ENCODE data around the gene MARCHF3. TPM values are rescaled to one million over a fixed set of nuclear protein-coding genes. Genes with fewer than 3 reads are reported as not detected.

Gene MARCHF3
- total RNA-seq, 1 experiment from 2014 or later, result 16.1 TPM

GRCh38 chr5:126837906-126838539 is 192.3 kb downstream of the MARCHF3 start:
- TF ChIP-seq MYBL2 (CRISPR knock-in tag; IDR thresholded peaks at IDR 0.05) (no peak), PRDM15 (CRISPR knock-in tag; IDR thresholded peaks at IDR 0.05) (no peak), CBFB (CRISPR knock-in tag; IDR thresholded peaks at IDR 0.05; ENCODE audit: low read depth) (no peak), GABPB1 (CRISPR knock-in tag; IDR thresholded peaks at IDR 0.05) (no peak), NFATC4 (CRISPR knock-in tag; IDR thresholded peaks at IDR 0.05) (0 out of 2 replicates have a peak, but pooled peaks have one; percentile 33)
- ATAC-seq, result peak; percentile 12; the same call in 1 of the 2 replicates
- POLR2A ChIA-PET, result no interaction called here

GRCh38 chr5:126837242-126837641 is 193.1 kb downstream of the MARCHF3 start:
- DNase-seq (ENCODE audit: low spot score), result no peak
- peaks cover 58% of the 10 kb centered on the region for H3K4me1 Mint-ChIP-seq
- no peaks in the 10 kb centered on the region for H3K27me3 Mint-ChIP-seq (ENCODE audit: low read depth)
- H3K9me3 Mint-ChIP-seq, result no peaks in the 10 kb centered on the region
- TF ChIP-seq ZNF121 (CRISPR knock-in tag; IDR thresholded peaks at IDR 0.05) (peak; percentile 98), SMAD3 (CRISPR knock-in tag; IDR thresholded peaks at IDR 0.05; ENCODE audit: borderline replicate concordance) (no peak)
- ChIA-PET POLR2A (no interaction called here), CTCF (interaction anchor here (1.6 kb wide), 1 partner anchor 392 kb away, joined by 3 read pairs; no protein-coding TSS in a partner anchor)
- peaks cover 68% of the 10 kb centered on the region for H3K36me3 Mint-ChIP-seq
- no peak overlapping the region for H3K4me3 Mint-ChIP-seq
- ATAC-seq, result 0 out of 2 replicates have a peak, but pooled peaks have one; percentile 19
- peak overlapping the region; percentile 99 for H3K27ac Mint-ChIP-seq

More at GRCh38 chr5:126837906-126838539, 192.3 kb downstream of the MARCHF3 start:
- H3K27ac Mint-ChIP-seq, result peak overlapping the region; percentile 99
- peaks cover 61% of the 10 kb centered on the region for H3K4me1 Mint-ChIP-seq
- H3K27me3 Mint-ChIP-seq (ENCODE audit: low read depth), result no peaks in the 10 kb centered on the region
- H3K36me3 Mint-ChIP-seq, result peaks cover 68% of the 10 kb centered on the region
- CTCF ChIA-PET, result interaction anchor here (0.7 to 1.6 kb wide), 2 partner anchors 58 to 391 kb away, joined by 3 read pairs; no protein-coding TSS in a partner anchor
- H3K4me3 Mint-ChIP-seq, result no peak overlapping the region
- H3K9me3 Mint-ChIP-seq, result no peaks in the 10 kb centered on the region
- DNase-seq (ENCODE audit: low spot score), result no peak

GRCh38 chr5:126836778-126837177 is 193.6 kb downstream of the MARCHF3 start:
- Mint-ChIP-seq H3K27me3 (ENCODE audit: low read depth) (no peaks in the 10 kb centered on the region), H3K4me1 (peaks cover 53% of the 10 kb centered on the region), H3K9me3 (no peaks in the 10 kb centered on the region), H3K4me3 (no peak overlapping the region), H3K27ac (no peak overlapping the region), H3K36me3 (peaks cover 64% of the 10 kb centered on the region)
- DNase-seq (ENCODE audit: low spot score) (no peak), ATAC-seq (no peak)
- POLR2A ChIA-PET, result no interaction called here
- CTCF ChIA-PET, result no interaction called here
- no peak for TF ChIP-seq TCF7 (CRISPR knock-in tag; IDR thresholded peaks at IDR 0.05; ENCODE audit: low read depth)
- no peak for TF ChIP-seq MXD4 (CRISPR knock-in tag; IDR thresholded peaks at IDR 0.05; ENCODE audit: borderline replicate concordance)
- no peak for TF ChIP-seq NR2C2 (CRISPR knock-in tag; IDR thresholded peaks at IDR 0.05)
- TF ChIP-seq IRF2 (CRISPR knock-in tag; IDR thresholded peaks at IDR 0.05; ENCODE audit: borderline replicate concordance, low read depth), result no peak
- no peak for TF ChIP-seq PREB (CRISPR knock-in tag; IDR thresholded peaks at IDR 0.05; ENCODE audit: borderline replicate concordance)
- TF ChIP-seq ZNF425 (CRISPR knock-in tag; conservative IDR thresholded peaks at IDR 0.05), result no peak
- TF ChIP-seq ZNF232 (CRISPR knock-in tag; IDR thresholded peaks at IDR 0.05), result no peak
- no peak for TF ChIP-seq USF1 (CRISPR knock-in tag; IDR thresholded peaks at IDR 0.05)
- no peak for TF ChIP-seq SP1 (CRISPR knock-in tag; conservative IDR thresholded peaks at IDR 0.05)
- no peak for TF ChIP-seq GABPB1 (CRISPR knock-in tag; IDR thresholded peaks at IDR 0.05)
- no peak for TF ChIP-seq ZNF263 (CRISPR knock-in tag; IDR thresholded peaks at IDR 0.05; ENCODE audit: low read depth)
- no peak for TF ChIP-seq ZNF532 (CRISPR knock-in tag; IDR thresholded peaks at IDR 0.05; ENCODE audit: borderline replicate concordance)

Measured in WTC11 (cell line).